Measurements from ENCODE around the gene BLACAT1. TPM values are rescaled to one million over a fixed set of nuclear protein-coding genes. Genes with fewer than 3 reads are reported as not detected.
"Not testable (repeated sequence)": the region's sequence is repeated elsewhere in the genome, so short reads cannot be mapped to it uniquely, and the experiment has no call there.

Gene BLACAT1
- total RNA-seq, 2 donors from 2014 or later, result 1.0 TPM; not detected in 1

GRCh38 chr1:205436776-205437410 lies 19.0 kb downstream of the BLACAT1 start:
- Histone ChIP-seq H3K27ac (no peak overlapping the region), H3K9me3 (no peaks in the 10 kb centered on the region), H3K27me3 (no peaks in the 10 kb centered on the region), H3K4me1 (peaks cover 34% of the 10 kb centered on the region), H3K4me3 (no peak overlapping the region), H3K36me3 (replicated peaks in 1 of 2; ENCODE audit: insufficient read depth in 1 of 2, low read depth in 2 of 2) (no peaks in the 10 kb centered on the region)
- no peak for TF ChIP-seq CTCF (IDR thresholded peaks at IDR 0.05)
- intact Hi-C loops (cut with DNase I), result no loop called here
- ATAC-seq (no peak), DNase-seq (no peak)
- WGBS, 2 donors, result 76 to 81% methylated on average over 5 of the region's 5 CpGs

- peaks cover 28% of the 10 kb centered on the region for H3K4me1 ChIP-seq
- intact Hi-C loops (cut with DNase I), result no loop called here
- DNase-seq (no peak), ATAC-seq (no peak)
- no peaks in the 10 kb centered on the region for H3K27me3 ChIP-seq
- H3K4me3 ChIP-seq, result no peak overlapping the region
- TF ChIP-seq POLR2A (IDR thresholded peaks at IDR 0.05) (no peak), CTCF (IDR thresholded peaks at IDR 0.05) (no peak)
- H3K9me3 ChIP-seq, result no peaks in the 10 kb centered on the region
- H3K27ac ChIP-seq, result no peak overlapping the region
- WGBS, 2 donors, result 36 to 48% methylated on average over 11 of the region's 11 CpGs
- H3K36me3 ChIP-seq (replicated peaks in 1 of 2; ENCODE audit: insufficient read depth in 1 of 2, low read depth in 2 of 2), result no peaks in the 10 kb centered on the region
Observed at GRCh38 chr1:205435578-205436573, 20.0 kb downstream of the BLACAT1 start.

GRCh38 chr1:205434738-205435137 lies 21.1 kb downstream of the BLACAT1 start:
- DNase-seq (no peak), ATAC-seq (no peak)
- Histone ChIP-seq H3K4me3 (no peak overlapping the region), H3K36me3 (replicated peaks in 1 of 2; ENCODE audit: insufficient read depth in 1 of 2, low read depth in 2 of 2) (no peaks in the 10 kb centered on the region), H3K4me1 (peaks cover 26% of the 10 kb centered on the region), H3K27ac (no peak overlapping the region), H3K27me3 (no peaks in the 10 kb centered on the region), H3K9me3 (no peaks in the 10 kb centered on the region)
- TF ChIP-seq POLR2A (IDR thresholded peaks at IDR 0.05), result no peak
- TF ChIP-seq CTCF (IDR thresholded peaks at IDR 0.05), result no peak
- WGBS, 2 donors, result 58 to 71% methylated on average over 6 of the region's 6 CpGs
- intact Hi-C loops (cut with DNase I), result no loop called here

GRCh38 chr1:205432692-205433091 lies 23.2 kb downstream of the BLACAT1 start:
- H3K4me1 ChIP-seq; H3K9me3 ChIP-seq; H3K36me3 ChIP-seq (replicated peaks in 1 of 2; ENCODE audit: insufficient read depth in 1 of 2, low read depth in 2 of 2); DNase-seq; intact Hi-C loops (cut with DNase I); H3K27me3 ChIP-seq; H3K4me3 ChIP-seq; ATAC-seq; H3K27ac ChIP-seq: not testable (repeated sequence)
- 78 to 83% methylated on average over 1 of the region's 1 CpG for WGBS, 2 donors

- H3K4me3 ChIP-seq, result no peak overlapping the region
- H3K27me3 ChIP-seq, result no peaks in the 10 kb centered on the region
- DNase-seq, result no peak
- no peaks in the 10 kb centered on the region for H3K36me3 ChIP-seq (replicated peaks in 1 of 2; ENCODE audit: insufficient read depth in 1 of 2, low read depth in 2 of 2)
- TF ChIP-seq CTCF (IDR thresholded peaks at IDR 0.05) (no peak), POLR2A (IDR thresholded peaks at IDR 0.05) (no peak)
- intact Hi-C loops (cut with DNase I), result no loop called here
- ATAC-seq, result no peak
- WGBS, 2 donors, result 53% methylated on average over 2 of the region's 2 CpGs
- peaks cover 9% of the 10 kb centered on the region for H3K4me1 ChIP-seq
- H3K27ac ChIP-seq, result no peak overlapping the region
- no peaks in the 10 kb centered on the region for H3K9me3 ChIP-seq
Observed at GRCh38 chr1:205432116-205432515, 23.7 kb downstream of the BLACAT1 start.

Measured in body of pancreas (tissue), 4 donors.